Esophagus muscularis mucosa (tissue), 4 donors: ENCODE data around the gene PLA2G4C. TPM values are rescaled to one million over a fixed set of nuclear protein-coding genes. Genes with fewer than 3 reads are reported as not detected.

Source experiments
- DNase-seq: peaks from one replicate; pipeline ENCODE4 v3.0.0-alpha.2; 2017; ENCODE audit errors: extremely low spot score
- H3K27ac ChIP-seq, 4 donors: fragments of 200-600 bp; sonication (generic); replicated peaks in 1 of 4; 1 replicate in 3 of 4; 2 replicates in 1 of 4; pipeline ENCODE4 v1.5.1; 2016 to 2019; ENCODE audit warnings: mild to moderate bottlenecking in 1 of 4
- H3K27me3 ChIP-seq, 4 donors: fragments of 200-600 bp; sonication (generic); one replicate each; pipeline versions ENCODE4 v1.5.1 to v1.6.0; 2016 to 2019
- H3K36me3 ChIP-seq, 4 donors: fragments of 200-600 bp; sonication (generic); one replicate each; pipeline ENCODE4 v1.5.1; 2016 to 2019
- H3K4me1 ChIP-seq, 4 donors: fragments of 200-600 bp; sonication (generic); one replicate each; pipeline ENCODE4 v1.5.1; 2016 to 2019
- H3K4me3 ChIP-seq, 4 donors: fragments of 200-600 bp; sonication (generic); 1 replicate in 2 of 4; 2 replicates in 2 of 4; pipeline ENCODE4 v1.5.1; 2016 to 2019; ENCODE audit warnings: mild to moderate bottlenecking in 4 of 4, moderate library complexity in 1 of 4
- H3K9me3 ChIP-seq, 4 donors: fragments of 200-600 bp; sonication (generic); 1 replicate in 3 of 4; 2 replicates in 1 of 4; pipeline ENCODE4 v1.5.1; 2016 to 2019
- EP300 ChIP-seq: sonication (generic); formaldehyde crosslinking; IDR thresholded peaks from one replicate; pipeline ENCODE4 v1.6.1; 2017; ENCODE audit warnings: antibody characterized with exemption
- POLR2A ChIP-seq: fragments of 450-650 bp; IDR thresholded peaks from one replicate; pipeline ENCODE4 v1.6.1; 2017; ENCODE audit warnings: antibody characterized with exemption, moderate library complexity, mild to moderate bottlenecking, low read depth
- POLR2AphosphoS5 ChIP-seq, 2 donors: sonication (generic); formaldehyde crosslinking; IDR thresholded peaks; one replicate each; pipeline ENCODE4 v1.6.1; 2017; ENCODE audit warnings: antibody characterized with exemption in 2 of 2
- WGBS: methylation state at CpG from one replicate; pipeline ENCODE4 v1.1.5; 2018; 5-methylcytosine and 5-hydroxymethylcytosine counted together
- intact Hi-C: fragments of 100-400 bp; cut with DNase I; formaldehyde crosslinking; loops from one replicate; pipeline ENCODE4 v1.15.1; 2023
- total RNA-seq, 4 donors: library from RNA; depleted of rRNA; stranded (reverse); fragments of >200 nt; gene quantifications; one replicate each; pipeline versions ENCODE4 v1.1.0 to v1.2.1, GENCODE V29; 2016
- TF ChIP-seq, protein P1 (sequence below), 3 experiments: fragments of 200-600 bp in 2 of 3; fragments of 450-650 bp in 1 of 3; sonication (generic) in 2 of 3; IDR thresholded peaks; one replicate each; pipeline ENCODE4 v1.5.1; 2017 to 2019; ENCODE audit warnings: antibody characterized with exemption in 3 of 3, mild to moderate bottlenecking in 2 of 3, moderate library complexity in 1 of 3

PLA2G4C gene
- total RNA-seq, 4 donors from 2014 or later = 5.3 to 15.1 (median 9.3) TPM

DNA sequence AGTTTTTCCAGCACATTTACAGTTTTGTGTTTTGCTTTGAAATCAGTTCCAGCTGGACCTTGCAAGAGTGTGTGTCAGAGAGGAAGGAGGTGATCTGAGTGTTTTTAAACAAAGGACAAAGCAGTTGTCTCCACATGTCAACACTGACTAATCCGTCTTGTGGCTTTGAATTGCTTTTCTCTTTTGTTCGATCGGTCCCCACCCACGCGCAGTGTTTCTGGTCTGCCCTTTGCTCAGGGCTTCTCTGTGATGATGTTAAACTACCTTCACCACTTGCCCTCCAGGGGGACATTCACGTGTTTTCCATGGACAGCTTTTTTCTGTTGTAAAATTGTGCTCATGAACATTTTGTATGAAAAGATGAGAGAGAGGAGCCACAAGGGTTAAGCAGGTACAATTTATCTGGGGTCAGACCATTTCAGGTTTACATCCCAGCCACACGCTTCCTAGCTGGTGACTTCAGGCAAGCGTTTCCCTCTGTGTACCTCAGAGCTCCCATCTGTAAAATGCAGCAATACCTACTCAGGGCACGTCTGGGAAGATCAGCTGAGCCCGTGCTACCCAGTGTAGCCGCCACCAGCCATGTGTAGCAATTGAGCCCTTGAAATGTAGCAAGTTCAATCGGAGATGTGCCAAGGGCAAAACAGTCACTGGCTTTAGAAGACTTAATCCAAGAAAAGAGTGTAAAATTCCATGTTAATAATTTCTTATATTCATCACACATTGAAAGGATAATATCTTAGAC lies 13.5 kb upstream of the PLA2G4C start:
- no peak overlapping the region for H3K27ac ChIP-seq
- no peak overlapping the region for H3K4me3 ChIP-seq
- H3K36me3 ChIP-seq = peaks cover 0 to 29% (median 4%) of the 10 kb centered on the region in 4 donors
- WGBS = 60% methylated on average over 12 of the region's 12 CpGs
- H3K4me1 ChIP-seq = peaks cover 0 to 25% (median 20%) of the 10 kb centered on the region in 4 donors
- intact Hi-C loops = no loop called here
- H3K27me3 ChIP-seq = no peaks in the 10 kb centered on the region
- no peak for TF ChIP-seq EP300
- TF ChIP-seq POLR2A = no peak
- TF ChIP-seq, protein P1, sequence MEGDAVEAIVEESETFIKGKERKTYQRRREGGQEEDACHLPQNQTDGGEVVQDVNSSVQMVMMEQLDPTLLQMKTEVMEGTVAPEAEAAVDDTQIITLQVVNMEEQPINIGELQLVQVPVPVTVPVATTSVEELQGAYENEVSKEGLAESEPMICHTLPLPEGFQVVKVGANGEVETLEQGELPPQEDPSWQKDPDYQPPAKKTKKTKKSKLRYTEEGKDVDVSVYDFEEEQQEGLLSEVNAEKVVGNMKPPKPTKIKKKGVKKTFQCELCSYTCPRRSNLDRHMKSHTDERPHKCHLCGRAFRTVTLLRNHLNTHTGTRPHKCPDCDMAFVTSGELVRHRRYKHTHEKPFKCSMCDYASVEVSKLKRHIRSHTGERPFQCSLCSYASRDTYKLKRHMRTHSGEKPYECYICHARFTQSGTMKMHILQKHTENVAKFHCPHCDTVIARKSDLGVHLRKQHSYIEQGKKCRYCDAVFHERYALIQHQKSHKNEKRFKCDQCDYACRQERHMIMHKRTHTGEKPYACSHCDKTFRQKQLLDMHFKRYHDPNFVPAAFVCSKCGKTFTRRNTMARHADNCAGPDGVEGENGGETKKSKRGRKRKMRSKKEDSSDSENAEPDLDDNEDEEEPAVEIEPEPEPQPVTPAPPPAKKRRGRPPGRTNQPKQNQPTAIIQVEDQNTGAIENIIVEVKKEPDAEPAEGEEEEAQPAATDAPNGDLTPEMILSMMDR (IDR thresholded peaks at IDR 0.05) = peak in 1 of 3 experiments; percentile 7
- no peak for TF ChIP-seq POLR2AphosphoS5 (IDR thresholded peaks at IDR 0.05)
- no peaks in the 10 kb centered on the region for H3K9me3 ChIP-seq
- DNase-seq = no peak

DNA sequence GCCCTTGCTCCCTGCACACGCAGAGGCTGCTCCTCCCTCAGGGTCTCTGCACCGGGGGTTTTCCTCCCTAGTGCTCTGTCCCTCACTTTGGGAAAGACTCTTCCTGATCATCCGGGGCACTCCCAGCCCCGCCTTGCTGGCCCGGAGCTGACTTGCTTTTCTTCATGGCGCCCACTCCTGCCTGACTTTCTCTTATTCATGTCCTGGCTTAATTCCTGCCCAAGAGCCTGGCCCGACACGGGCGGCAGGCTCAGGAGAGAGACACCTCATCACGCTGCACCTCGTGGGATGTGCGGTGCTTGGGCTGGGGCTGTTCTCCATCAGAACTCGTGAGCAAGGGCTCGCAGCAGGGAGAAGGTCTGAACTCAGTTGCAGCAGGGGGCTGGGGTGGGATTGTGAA lies 11.8 kb upstream of the PLA2G4C start:
- no peak for DNase-seq
- 76% methylated on average over 12 of the region's 14 CpGs for WGBS
- intact Hi-C loops = no loop called here

DNA sequence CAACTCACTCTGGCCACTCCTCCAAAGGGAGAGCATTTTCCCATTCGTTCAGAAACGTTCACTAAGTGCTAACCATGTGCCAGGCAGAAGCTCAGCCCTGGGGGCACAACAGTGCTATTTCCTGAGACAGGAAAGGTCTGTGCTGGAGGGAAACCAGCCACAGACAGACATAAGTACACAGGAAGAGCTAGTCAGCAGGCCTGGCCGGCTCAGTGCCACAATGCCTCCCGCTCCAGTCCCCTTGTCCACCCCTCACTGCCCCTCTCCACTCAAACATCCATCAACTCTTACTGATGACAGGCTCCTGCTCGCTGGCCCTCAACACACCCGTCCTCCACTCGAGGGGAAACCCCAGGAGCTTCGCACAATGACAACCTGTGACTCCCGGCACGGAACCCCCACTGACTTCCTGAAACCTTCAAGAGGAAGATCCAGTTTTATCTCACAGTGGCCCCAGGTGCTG lies 11.3 kb upstream of the PLA2G4C start:
- no peak for DNase-seq
- Histone ChIP-seq H3K36me3 (peaks cover 0 to 16% (median 4%) of the 10 kb centered on the region in 4 donors), H3K9me3 (no peaks in the 10 kb centered on the region), H3K27me3 (no peaks in the 10 kb centered on the region), H3K4me3 (no peak overlapping the region), H3K4me1 (peaks cover 0 to 25% (median 20%) of the 10 kb centered on the region in 4 donors), H3K27ac (peak overlapping the region in 1 of 4 donors; percentile 29)
- WGBS = 51% methylated on average over 10 of the region's 10 CpGs
- TF ChIP-seq POLR2AphosphoS5 (IDR thresholded peaks at IDR 0.05) (peak; percentile 24 to 31), EP300 (no peak), POLR2A (no peak)
- TF ChIP-seq, protein P1 (IDR thresholded peaks at IDR 0.05) = no peak
- intact Hi-C loops = no loop called here

More for the DNA sequence above, 11.8 kb upstream of the PLA2G4C start:
- no peaks in the 10 kb centered on the region for H3K9me3 ChIP-seq
- TF ChIP-seq POLR2A (no peak), EP300 (no peak), POLR2AphosphoS5 (IDR thresholded peaks at IDR 0.05) (no peak)
- TF ChIP-seq, protein P1 (IDR thresholded peaks at IDR 0.05) = no peak
- no peaks in the 10 kb centered on the region for H3K27me3 ChIP-seq
- H3K36me3 ChIP-seq = peaks cover 0 to 16% (median 4%) of the 10 kb centered on the region in 4 donors
- no peak overlapping the region for H3K4me3 ChIP-seq
- peak overlapping the region in 1 of 4 donors; percentile 29 for H3K27ac ChIP-seq
- H3K4me1 ChIP-seq = peaks cover 0 to 25% (median 20%) of the 10 kb centered on the region in 4 donors

DNA sequence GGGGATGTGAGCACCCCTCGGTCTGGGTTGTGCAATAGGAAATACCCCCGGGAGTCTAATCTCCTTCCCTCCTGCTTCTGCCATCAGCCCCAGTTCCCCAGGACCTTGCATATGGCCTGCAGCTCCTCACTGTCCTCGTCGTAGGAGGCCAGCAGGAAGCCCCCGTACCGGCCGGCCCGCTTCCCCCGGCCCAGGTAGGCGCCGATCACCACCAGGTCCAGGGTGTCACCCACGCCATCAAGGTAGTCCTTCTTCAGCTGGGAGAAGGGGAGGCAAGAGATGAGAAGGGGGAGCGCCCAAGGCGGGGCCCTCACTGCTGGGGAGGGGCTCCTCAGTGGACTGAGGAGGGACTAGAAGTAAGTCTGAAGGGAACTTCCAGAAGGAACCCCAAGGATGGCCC lies 10.4 kb upstream of the PLA2G4C start:
- no peaks in the 10 kb centered on the region for H3K27me3 ChIP-seq
- H3K36me3 ChIP-seq = peaks cover 0 to 23% (median 4%) of the 10 kb centered on the region in 4 donors
- WGBS = 82% methylated on average over 8 of the region's 14 CpGs
- H3K27ac ChIP-seq = no peak overlapping the region
- no peak for DNase-seq
- no peaks in the 10 kb centered on the region for H3K9me3 ChIP-seq
- TF ChIP-seq, protein P1 (IDR thresholded peaks at IDR 0.05) = no peak
- TF ChIP-seq POLR2A (no peak), POLR2AphosphoS5 (IDR thresholded peaks at IDR 0.05) (no peak), EP300 (no peak)
- H3K4me3 ChIP-seq = no peak overlapping the region
- peaks cover 0 to 25% (median 20%) of the 10 kb centered on the region in 4 donors for H3K4me1 ChIP-seq
- intact Hi-C loops = no loop called here
